ENCODE measurements around the gene CTIF.

- TF ChIP-seq POLR2AphosphoS5 (IDR thresholded peaks at IDR 0.05; ENCODE audit: borderline replicate concordance, low read depth, low read length), result no peak
- no peak for TF ChIP-seq EZH2 (IDR thresholded peaks at IDR 0.05)
These were observed 231.4 kb downstream of the CTIF start for GRCh38 chr18:48770243-48770642.
